GM18505 (cell line): ENCODE measurements around the gene IL37.
"Not testable (repeated sequence)": the region's sequence is repeated elsewhere in the genome, so short reads cannot be mapped to it uniquely, and the experiment has no call there.

ENCODE experiments used
- ATAC-seq: cut with Tn5 transposase; IDR thresholded peaks from one replicate; pipeline ENCODE4 v1.9.1; 2021; ENCODE audit not compliant: unreplicated experiment
- POLR2A ChIP-seq: IDR thresholded peaks from 4 replicates; pipeline ENCODE4 v1.6.1; 2011; ENCODE audit warnings: borderline replicate concordance; ENCODE audit not compliant: insufficient read depth, insufficient read length; ENCODE audit errors: extremely low read depth

Gene IL37

DNA sequence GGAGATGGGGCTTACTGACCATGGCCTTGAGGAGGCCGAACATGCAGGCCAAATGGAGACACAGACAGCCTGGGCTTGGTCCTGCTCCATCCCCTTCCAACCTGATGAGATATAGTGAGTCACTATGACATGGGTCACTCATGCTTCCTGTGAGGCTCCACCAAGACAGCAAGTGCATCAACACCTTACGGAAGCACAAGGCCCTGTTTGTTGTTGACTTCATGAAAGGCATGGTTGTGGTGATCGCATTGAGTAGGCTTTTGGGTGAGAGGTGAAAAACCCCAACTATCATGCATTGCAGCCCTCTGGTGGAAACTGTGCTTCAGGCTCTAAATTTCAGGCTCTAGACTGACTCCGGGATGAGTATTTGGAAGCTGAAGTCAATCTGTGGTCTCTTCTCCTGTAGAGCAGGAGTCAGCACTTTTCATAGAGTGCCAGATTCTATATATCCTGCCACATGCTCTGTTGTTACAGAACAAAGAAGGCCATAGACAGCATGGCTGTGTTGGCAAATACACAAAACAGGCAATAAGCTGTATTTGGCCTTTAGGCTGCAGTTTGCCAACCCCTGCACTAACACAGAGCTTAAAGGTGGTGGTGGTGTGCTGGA lies 10.1 kb downstream of the IL37 start:
- no peak for ATAC-seq
- TF ChIP-seq POLR2A, result no peak

DNA sequence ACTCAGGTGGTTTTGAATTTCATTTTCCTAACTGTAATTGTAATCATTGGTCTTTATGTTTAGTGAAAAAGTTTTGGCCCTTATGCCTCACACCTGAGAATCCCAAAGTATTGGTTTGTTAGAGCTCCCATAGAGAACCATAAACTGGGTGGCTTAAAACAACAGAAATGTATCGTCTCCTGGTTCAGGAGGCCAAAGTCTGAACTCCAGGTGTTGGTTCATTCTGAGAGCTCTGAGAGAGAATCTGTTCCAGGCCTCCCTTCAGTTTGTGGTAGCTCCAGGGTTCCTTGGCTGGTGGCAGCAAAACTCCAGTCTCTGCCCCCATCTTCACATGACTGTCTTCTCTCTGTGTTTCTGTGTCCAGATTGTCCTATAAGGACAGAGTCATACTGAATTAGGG lies 11.0 kb downstream of the IL37 start:
- no peak for ATAC-seq
- TF ChIP-seq POLR2A, result no peak

DNA sequence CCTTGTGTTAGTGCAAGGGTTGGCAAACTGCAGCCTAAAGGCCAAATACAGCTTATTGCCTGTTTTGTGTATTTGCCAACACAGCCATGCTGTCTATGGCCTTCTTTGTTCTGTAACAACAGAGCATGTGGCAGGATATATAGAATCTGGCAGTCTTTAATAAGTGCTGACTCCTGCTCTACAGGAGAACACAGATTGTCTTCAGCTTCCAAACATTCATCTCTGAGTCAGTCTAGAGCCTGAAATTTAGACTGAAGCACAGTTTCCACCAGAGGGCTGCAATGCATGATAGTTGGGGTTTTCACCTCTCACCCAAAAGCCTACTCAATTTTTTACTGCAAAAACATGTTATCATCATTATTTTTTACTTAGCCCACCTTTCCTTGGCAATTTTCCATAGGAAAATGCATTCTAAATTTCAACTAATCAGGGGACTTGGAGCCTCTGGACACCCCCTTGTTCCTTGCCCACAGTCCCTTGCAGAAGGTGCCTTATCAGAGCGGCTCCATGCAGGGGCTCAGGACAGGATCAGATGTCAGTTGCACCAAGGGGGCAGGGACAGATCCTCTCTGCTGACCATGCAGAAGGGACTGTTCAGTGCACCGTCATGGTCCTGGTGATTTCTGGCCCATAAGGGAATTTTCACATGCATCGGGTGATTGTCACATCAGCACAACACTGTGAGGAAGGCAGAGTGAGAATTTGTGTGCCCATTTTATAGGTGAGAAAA lies 12.4 kb downstream of the IL37 start:
- no peak for TF ChIP-seq POLR2A
- no peak for ATAC-seq

DNA sequence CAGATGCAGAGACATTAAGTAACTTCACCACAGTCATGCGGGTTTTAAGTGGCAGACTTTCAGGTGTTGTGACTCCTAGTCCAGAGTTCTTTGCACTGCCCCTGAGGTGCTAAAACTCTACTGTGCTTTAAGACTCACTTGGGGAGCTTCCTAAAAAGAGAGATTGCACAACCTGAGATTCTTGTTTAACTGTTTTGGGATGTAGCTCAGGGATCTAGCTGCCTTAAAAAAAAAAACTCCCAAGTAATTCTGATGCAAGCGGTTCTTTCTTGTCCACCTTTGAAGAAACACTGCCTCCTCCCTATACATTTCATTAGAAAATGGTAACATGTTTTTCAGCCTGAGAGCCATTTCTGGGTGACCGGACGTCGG lies 13.0 kb downstream of the IL37 start:
- no peak for ATAC-seq
- TF ChIP-seq POLR2A, result no peak

DNA sequence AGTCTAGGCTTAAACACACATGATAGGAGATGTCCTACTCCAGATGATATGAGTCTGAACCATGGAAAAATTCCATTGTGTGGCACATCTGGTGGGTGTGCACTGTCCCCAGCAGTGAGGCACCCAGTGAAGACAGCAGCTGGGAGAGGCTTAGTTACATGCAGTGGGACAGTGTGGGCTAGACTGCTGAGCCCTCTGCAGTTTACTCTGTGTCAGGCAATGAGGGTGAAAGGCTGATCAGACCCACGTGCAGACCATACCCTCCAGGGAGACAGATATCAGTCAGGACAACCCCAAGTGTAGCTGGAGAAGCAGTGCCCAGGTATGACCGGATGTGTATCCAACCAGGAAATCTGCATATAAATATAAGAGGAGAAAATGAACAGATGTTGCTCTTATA lies 13.4 kb downstream of the IL37 start:
- no peak for TF ChIP-seq POLR2A
- ATAC-seq, result no peak

DNA sequence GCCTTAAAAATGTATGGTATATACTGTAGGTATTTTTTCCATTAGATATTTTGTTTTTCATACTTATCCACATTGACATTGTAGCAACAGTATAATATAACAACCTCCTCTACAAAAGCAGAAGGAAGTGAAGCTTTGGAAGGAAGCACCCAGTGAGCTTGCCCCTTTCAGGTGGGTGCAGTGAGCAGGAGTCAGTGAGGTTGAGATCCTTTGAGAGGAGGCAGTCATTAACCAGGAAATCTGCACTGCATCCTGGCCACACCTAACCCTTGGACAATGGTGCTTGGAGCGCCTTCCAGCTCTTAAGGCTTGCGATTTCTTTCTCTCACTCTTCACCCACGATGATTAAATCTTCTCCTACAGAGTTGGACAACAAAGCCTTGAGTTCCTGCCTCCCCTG lies 13.9 kb downstream of the IL37 start:
- no peak for ATAC-seq
- no peak for TF ChIP-seq POLR2A

DNA sequence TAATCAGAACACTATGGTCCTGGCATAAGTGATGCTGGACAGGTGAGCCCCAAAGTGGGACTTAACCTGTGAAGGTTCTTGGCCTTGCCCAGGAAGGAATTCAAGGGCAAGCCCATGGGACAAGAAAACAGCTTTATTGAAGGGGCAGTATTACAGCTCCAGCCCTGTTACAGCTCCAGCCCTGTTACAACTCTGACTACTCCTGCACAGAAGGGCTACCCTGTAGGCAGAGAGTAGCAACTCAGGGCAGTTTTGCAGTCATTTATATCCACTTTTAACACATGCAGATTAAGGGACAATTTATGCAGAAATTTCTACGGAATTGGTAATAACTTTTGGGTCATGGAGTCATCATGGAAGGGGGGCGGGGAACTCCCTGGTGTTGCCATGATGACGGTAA lies 15.7 kb downstream of the IL37 start:
- TF ChIP-seq POLR2A, result no peak
- no peak for ATAC-seq

DNA sequence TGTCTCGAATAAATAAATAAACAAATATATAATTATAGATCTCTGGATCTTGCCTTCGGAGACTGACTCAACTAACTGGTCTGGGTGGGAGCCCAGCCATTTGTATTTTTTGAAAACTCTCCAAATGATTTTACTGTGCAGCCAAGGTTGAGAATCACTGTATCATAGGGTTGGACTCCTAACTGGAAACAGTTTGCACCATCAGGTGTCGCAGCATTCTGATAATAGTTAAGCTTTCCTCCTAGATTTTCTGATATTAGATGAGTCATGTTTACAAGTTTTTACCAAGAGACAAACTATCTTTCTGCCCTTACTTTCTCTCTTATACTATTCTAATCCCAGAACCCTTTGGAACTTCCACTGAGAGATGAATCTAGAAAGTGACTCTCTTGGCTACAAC lies 16.8 kb downstream of the IL37 start:
- TF ChIP-seq POLR2A, result no peak
- no peak for ATAC-seq

DNA sequence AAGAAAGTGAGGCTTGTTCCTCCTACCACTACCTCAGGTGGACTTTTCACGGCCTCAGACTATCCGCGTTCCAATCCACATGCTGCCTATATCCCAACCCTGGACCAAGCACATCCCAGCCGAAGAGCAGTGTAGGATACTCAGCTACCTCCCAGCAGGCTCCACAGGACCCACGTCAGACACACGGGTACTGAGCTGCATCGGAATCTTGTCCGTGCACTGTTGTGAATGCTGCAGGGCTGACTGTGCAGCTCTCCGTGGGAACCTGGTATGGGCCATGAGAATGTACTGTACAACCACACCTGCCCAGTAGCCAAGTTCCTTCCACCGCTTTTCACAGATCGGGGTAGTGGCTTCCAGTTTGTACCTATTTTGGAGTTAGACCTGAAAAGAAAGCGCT lies 22.3 kb downstream of the IL37 start:
- no peak for ATAC-seq
- TF ChIP-seq POLR2A, result no peak

DNA sequence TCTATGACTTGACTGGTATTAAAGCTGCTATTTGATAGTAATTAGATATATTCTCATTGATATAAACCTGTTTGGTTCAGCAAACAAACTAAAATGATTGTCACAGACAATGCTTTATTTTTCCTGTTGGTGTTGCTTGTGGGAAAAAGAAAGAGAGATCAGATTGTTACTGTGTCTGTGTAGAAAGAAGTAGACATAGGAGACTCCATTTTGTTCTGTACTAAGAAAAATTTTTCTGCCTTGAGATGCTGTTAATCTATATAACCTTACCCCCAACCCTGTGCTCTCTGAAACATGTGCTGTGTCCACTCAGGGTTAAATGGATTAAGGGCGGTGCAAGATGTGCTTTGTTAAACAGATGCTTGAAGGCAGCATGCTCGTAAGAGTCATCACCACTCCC lies 23.2 kb downstream of the IL37 start:
- ATAC-seq, result not testable (repeated sequence)

DNA sequence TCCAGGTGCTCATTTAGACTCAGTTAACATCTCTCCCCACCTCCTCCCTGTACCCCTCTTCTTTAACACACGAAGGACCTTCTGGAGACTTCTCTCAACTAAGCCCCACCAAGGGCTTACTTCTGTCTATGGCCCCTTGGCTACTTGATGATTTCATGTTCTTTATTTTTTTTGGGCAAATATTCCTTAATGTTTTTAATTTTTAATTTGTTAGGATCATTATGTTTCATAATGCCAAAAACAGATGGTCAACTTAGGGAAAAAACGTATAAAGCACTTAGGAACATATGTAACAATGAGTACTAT lies 25.9 kb downstream of the IL37 start:
- no peak for TF ChIP-seq POLR2A
- ATAC-seq, result no peak

DNA sequence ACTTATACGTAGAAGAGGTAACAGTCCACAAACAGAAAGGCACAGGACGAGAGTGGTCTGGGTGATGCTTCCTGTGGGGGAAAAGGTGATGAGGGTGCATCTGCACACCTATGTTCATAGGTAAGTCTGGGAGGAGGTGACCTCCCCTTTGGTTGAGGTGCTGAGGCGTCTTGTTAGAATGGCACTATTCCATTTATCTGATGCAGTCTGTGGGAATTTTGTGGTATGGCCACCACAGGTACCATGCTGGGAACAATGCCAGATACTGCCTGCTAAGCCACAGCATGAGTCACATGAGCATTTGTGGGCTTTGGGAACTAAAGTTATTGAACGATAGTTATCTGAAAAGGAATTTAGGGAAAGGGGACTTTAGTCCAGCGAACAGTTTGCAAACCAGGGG lies 27.9 kb downstream of the IL37 start:
- ATAC-seq, result no peak
- no peak for TF ChIP-seq POLR2A

DNA sequence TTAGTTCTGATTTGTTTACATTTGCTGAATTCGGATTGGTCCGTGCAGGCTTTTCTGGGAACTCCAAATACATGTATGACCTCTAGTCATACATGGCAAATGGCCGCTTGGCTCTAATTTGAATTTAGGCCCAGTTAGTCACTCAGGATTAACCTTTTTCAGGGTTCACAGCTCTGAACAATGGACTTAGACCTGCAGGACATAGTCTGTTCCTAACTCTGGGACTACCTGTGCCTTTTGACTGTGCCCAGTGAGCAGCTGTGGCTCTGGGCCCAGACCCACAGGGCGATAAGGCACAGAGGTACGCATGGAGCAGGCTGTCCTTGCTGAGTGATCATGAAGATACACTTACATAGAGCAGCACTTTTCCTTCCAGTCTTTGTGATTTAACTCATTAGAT lies 28.5 kb downstream of the IL37 start:
- no peak for ATAC-seq
- TF ChIP-seq POLR2A, result no peak

DNA sequence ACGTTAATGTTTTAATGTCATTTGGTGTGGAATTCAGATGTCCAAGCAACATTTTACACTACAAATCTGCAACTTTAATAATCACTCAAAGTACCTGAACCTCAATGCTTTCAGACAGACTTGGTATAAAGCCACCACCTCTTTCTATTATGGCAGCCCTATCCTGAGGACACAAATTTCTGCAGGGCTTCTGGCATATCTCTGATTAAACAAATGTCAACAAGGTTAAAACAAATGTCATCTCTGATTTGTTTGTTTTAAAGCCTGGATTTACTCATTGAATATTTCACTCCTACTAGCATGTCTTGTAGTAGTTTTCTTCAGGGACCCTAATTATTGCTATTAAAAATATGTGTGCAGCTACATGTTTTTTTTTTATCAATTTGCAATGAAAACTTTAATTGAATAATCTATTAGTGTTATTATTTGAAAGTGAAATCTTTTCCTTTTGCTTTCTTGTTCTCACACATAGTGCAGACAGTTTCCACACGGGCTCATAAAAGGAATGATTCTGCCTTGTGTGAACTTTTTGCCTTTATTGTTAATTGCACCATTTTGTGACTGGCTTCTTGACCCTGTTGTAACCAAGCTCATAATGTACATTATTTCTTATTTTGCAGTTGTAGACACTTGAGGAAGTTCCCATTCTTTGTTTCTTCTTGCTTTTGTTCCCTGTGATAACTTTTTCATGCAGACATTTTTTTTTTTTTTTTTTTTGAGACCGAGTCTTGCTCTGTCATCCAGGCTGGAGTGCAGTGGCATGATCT lies 30.1 kb downstream of the IL37 start:
- no peak for ATAC-seq
- TF ChIP-seq POLR2A, result no peak
